ENCODE data around the gene CEBPA. TPM values are rescaled to one million over a fixed set of nuclear protein-coding genes. Genes with fewer than 3 reads are reported as not detected.

The CEBPA gene
- polyA plus RNA-seq, 1 donor (not counting 4 experiments of a cell fraction or from before 2014, with no cell fraction given), result 3.6 TPM

DNA sequence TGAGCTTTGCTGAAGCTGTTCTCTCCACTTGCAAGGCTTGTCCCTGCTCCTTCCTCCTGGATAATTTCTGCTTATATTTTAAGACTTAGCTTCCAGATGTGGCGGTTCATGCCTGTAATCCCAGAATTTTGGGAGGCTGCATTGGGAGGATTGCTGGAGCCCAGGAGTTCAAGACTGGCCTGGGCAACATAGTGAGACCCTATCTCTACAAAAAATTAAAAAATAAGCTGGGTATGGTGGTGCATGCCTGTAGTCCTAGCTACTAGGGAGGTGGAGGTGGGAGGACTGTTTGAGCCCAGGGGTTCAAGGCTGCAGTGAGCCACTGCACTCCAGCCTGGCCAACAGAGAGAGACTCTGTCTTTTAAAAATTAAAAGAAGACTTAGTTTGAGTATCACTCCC, 31.6 kb downstream of the CEBPA start:
- no peak for FAIRE-seq
- no peaks in the 10 kb centered on the region for H3K79me2 ChIP-seq (ENCODE audit: control insufficient read depth, insufficient read depth, low read length)
- H3K4me1 ChIP-seq (ENCODE audit: control insufficient read depth, extremely low read depth, insufficient read depth, low read length), result peaks cover 18% of the 10 kb centered on the region
- no peak overlapping the region for H3K4me2 ChIP-seq (ENCODE audit: control insufficient read depth, extremely low read depth, insufficient read depth, low read depth, low read length)
- dilution Hi-C loops (cut with MboI; ENCODE audit: extremely low pct_ligation_motif_present, low sequenced_read_pairs), result no loop called here
- H3K9ac ChIP-seq (ENCODE audit: control insufficient read depth, extremely low read depth, insufficient read depth, low read length), result no peak overlapping the region
- H3K36me3 ChIP-seq (ENCODE audit: control insufficient read depth in 2 of 2, extremely low read depth in 1 of 2, insufficient read depth in 2 of 2, low read length in 2 of 2), result no peaks in the 10 kb centered on the region
- DNase-seq (ENCODE audit: low read depth, low spot score), result no peak
- no peaks in the 10 kb centered on the region for H3K9me3 ChIP-seq (ENCODE audit: control insufficient read depth, low read depth, low read length)
- TF ChIP-seq, protein P1, sequence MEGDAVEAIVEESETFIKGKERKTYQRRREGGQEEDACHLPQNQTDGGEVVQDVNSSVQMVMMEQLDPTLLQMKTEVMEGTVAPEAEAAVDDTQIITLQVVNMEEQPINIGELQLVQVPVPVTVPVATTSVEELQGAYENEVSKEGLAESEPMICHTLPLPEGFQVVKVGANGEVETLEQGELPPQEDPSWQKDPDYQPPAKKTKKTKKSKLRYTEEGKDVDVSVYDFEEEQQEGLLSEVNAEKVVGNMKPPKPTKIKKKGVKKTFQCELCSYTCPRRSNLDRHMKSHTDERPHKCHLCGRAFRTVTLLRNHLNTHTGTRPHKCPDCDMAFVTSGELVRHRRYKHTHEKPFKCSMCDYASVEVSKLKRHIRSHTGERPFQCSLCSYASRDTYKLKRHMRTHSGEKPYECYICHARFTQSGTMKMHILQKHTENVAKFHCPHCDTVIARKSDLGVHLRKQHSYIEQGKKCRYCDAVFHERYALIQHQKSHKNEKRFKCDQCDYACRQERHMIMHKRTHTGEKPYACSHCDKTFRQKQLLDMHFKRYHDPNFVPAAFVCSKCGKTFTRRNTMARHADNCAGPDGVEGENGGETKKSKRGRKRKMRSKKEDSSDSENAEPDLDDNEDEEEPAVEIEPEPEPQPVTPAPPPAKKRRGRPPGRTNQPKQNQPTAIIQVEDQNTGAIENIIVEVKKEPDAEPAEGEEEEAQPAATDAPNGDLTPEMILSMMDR (optimal IDR thresholded peaks at IDR 0.05 in 1 of 3, IDR thresholded peaks at IDR 0.05 in 1 of 3, conservative IDR thresholded peaks at IDR 0.05 in 1 of 3; ENCODE audit: extremely low read depth in 1 of 3, insufficient read depth in 2 of 3, low read length in 3 of 3), result no peak
- TF ChIP-seq EZH2 (IDR thresholded peaks at IDR 0.05; ENCODE audit: low read length), result no peak
- H3K9me1 ChIP-seq (ENCODE audit: control insufficient read depth, extremely low read depth, insufficient read depth, low read length), result no peaks in the 10 kb centered on the region
- no peaks in the 10 kb centered on the region for H4K20me1 ChIP-seq (ENCODE audit: control insufficient read depth, extremely low read depth, insufficient read depth, low read length)
- H3K27ac ChIP-seq (ENCODE audit: control insufficient read depth, insufficient read depth, low read length), result no peak overlapping the region
- H2AFZ ChIP-seq (ENCODE audit: control insufficient read depth, low read length), result no peak overlapping the region
- H3K27me3 ChIP-seq (ENCODE audit: control insufficient read depth, extremely low read depth, insufficient read depth, low read length), result no peaks in the 10 kb centered on the region
- H3K4me3 ChIP-seq (ENCODE audit: control insufficient read depth in 2 of 3, extremely low read depth in 1 of 3, insufficient read depth in 2 of 3, low read depth in 1 of 3, low read length in 3 of 3), result no peak overlapping the region

DNA sequence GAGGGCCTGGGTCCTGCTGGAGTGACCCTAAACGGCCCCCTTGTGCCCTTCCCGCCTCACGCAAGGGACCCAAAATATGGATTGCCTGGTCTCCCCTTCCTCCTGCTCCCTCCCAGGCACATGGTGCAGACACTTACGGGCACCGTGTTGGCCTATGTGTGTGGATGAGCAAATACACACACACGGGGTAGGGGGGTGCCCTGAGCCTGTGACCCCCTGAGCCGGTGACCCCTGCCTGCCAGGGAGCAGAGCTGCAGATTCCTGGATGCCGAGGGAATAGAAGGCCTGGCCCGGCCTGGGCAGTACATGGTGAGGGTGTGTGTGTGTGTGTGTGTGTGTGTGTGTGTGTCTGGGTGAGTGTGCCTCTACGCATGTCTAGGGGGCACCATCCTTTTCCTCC, 33.3 kb downstream of the CEBPA start:
- Histone ChIP-seq H3K4me3 (ENCODE audit: control insufficient read depth in 2 of 3, extremely low read depth in 1 of 3, insufficient read depth in 2 of 3, low read depth in 1 of 3, low read length in 3 of 3) (no peak overlapping the region), H3K9ac (ENCODE audit: control insufficient read depth, extremely low read depth, insufficient read depth, low read length) (no peak overlapping the region), H3K4me2 (ENCODE audit: control insufficient read depth, extremely low read depth, insufficient read depth, low read depth, low read length) (no peak overlapping the region), H3K36me3 (ENCODE audit: control insufficient read depth in 2 of 2, extremely low read depth in 1 of 2, insufficient read depth in 2 of 2, low read length in 2 of 2) (no peaks in the 10 kb centered on the region), H3K27me3 (ENCODE audit: control insufficient read depth, extremely low read depth, insufficient read depth, low read length) (no peaks in the 10 kb centered on the region), H4K20me1 (ENCODE audit: control insufficient read depth, extremely low read depth, insufficient read depth, low read length) (no peaks in the 10 kb centered on the region), H3K4me1 (ENCODE audit: control insufficient read depth, extremely low read depth, insufficient read depth, low read length) (peaks cover 10% of the 10 kb centered on the region), H2AFZ (ENCODE audit: control insufficient read depth, low read length) (no peak overlapping the region), H3K9me1 (ENCODE audit: control insufficient read depth, extremely low read depth, insufficient read depth, low read length) (no peaks in the 10 kb centered on the region), H3K79me2 (ENCODE audit: control insufficient read depth, insufficient read depth, low read length) (no peaks in the 10 kb centered on the region), H3K9me3 (ENCODE audit: control insufficient read depth, low read depth, low read length) (no peaks in the 10 kb centered on the region), H3K27ac (ENCODE audit: control insufficient read depth, insufficient read depth, low read length) (no peak overlapping the region)
- TF ChIP-seq, protein P1 (optimal IDR thresholded peaks at IDR 0.05 in 1 of 3, IDR thresholded peaks at IDR 0.05 in 1 of 3, conservative IDR thresholded peaks at IDR 0.05 in 1 of 3; ENCODE audit: extremely low read depth in 1 of 3, insufficient read depth in 2 of 3, low read length in 3 of 3), result no peak
- no peak for TF ChIP-seq EZH2 (IDR thresholded peaks at IDR 0.05; ENCODE audit: low read length)
- no peak for FAIRE-seq
- dilution Hi-C loops (cut with MboI; ENCODE audit: extremely low pct_ligation_motif_present, low sequenced_read_pairs), result no loop called here
- no peak for DNase-seq (ENCODE audit: low read depth, low spot score)
